ENCODE measurements around the gene RBMS3. TPM values are rescaled to one million over a fixed set of nuclear protein-coding genes. Genes with fewer than 3 reads are reported as not detected.

RBMS3 gene
- polyA plus RNA-seq, 1 experiment = 33.4 TPM

DNA sequence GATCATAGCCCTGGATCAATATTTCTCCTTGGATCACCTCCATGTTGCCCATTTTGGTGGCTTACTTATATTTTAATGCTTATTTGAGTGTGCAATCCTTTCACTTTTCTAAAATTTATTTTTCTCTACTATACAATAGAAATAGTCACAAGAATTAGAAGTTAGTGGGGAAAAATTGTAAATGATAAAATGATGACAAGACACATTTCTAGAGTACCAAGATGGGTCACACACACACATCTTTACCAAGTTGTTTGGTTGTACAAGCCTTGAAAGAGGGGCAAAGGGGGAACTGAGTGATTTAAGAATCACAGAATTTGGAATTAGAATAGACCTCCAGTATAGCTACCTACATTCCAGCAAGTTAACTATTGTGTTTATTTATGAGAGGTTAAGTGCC lies 545.8 kb downstream of the RBMS3 start:
- H3K9me3 ChIP-seq (ENCODE audit: control insufficient read depth, insufficient read depth, low read length) = no peaks in the 10 kb centered on the region
- H3K27me3 ChIP-seq (ENCODE audit: control insufficient read depth, insufficient read depth, low read length) = no peaks in the 10 kb centered on the region
- ChIA-PET POLR2A (no interaction called here), CTCF (no interaction called here)
- DNase-seq (ENCODE audit: low read depth, low spot score) = no peak
- H3K4me3 ChIP-seq (ENCODE audit: low read depth, low read length) = no peak overlapping the region
- H3K27ac ChIP-seq (ENCODE audit: low read depth, low read length) = no peak overlapping the region
- TF ChIP-seq, protein P1, sequence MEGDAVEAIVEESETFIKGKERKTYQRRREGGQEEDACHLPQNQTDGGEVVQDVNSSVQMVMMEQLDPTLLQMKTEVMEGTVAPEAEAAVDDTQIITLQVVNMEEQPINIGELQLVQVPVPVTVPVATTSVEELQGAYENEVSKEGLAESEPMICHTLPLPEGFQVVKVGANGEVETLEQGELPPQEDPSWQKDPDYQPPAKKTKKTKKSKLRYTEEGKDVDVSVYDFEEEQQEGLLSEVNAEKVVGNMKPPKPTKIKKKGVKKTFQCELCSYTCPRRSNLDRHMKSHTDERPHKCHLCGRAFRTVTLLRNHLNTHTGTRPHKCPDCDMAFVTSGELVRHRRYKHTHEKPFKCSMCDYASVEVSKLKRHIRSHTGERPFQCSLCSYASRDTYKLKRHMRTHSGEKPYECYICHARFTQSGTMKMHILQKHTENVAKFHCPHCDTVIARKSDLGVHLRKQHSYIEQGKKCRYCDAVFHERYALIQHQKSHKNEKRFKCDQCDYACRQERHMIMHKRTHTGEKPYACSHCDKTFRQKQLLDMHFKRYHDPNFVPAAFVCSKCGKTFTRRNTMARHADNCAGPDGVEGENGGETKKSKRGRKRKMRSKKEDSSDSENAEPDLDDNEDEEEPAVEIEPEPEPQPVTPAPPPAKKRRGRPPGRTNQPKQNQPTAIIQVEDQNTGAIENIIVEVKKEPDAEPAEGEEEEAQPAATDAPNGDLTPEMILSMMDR (IDR thresholded peaks at IDR 0.05; ENCODE audit: low read depth, low read length) = no peak

DNA sequence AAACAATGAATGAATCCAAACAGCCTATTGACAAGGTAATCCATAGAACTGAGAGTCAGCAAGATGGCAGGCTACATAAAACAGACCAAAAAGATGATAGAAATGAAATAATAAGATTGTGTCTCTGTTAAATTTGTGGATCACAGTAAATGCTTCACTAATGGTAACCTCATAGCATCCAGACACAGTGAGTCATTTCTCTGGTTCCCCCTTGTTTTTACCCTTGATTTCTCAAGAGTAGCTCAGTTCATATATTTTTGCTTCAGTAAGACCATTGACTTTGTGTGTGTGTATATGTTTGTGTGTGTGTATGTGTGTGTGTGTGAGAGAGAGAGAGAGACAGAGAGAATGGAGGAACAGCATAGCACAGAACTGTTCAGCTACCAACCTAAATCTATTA lies 546.9 kb downstream of the RBMS3 start:
- no peak for DNase-seq (ENCODE audit: low read depth, low spot score)
- H3K27me3 ChIP-seq (ENCODE audit: control insufficient read depth, insufficient read depth, low read length) = no peaks in the 10 kb centered on the region
- H3K9me3 ChIP-seq (ENCODE audit: control insufficient read depth, insufficient read depth, low read length) = no peaks in the 10 kb centered on the region
- no peak overlapping the region for H3K4me3 ChIP-seq (ENCODE audit: low read depth, low read length)
- ChIA-PET POLR2A (no interaction called here), CTCF (no interaction called here)
- H3K27ac ChIP-seq (ENCODE audit: low read depth, low read length) = no peak overlapping the region
- TF ChIP-seq, protein P1 (IDR thresholded peaks at IDR 0.05; ENCODE audit: low read depth, low read length) = no peak

DNA sequence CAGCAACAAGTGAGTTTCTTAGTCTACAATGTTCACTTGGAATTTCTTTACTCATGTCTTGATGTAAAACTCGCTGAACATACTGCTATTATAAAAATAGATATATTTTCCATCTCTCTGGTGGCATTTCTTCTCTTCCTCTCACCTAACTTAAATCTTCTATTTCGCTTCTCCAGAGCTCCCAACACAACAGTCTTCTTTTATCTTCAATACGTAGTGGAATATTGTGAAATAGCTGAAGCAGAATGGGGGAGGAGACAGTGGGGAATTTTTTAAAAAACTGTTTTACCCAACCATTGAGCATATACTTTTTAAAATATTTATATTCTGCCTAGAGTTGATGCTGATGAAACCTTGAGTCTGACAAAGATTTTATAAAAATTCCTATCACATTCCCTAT lies 548.5 kb downstream of the RBMS3 start:
- DNase-seq (ENCODE audit: low read depth, low spot score) = no peak
- TF ChIP-seq, protein P1 (IDR thresholded peaks at IDR 0.05; ENCODE audit: low read depth, low read length) = no peak
- Histone ChIP-seq H3K27me3 (ENCODE audit: control insufficient read depth, insufficient read depth, low read length) (no peaks in the 10 kb centered on the region), H3K4me3 (ENCODE audit: low read depth, low read length) (no peak overlapping the region), H3K27ac (ENCODE audit: low read depth, low read length) (no peak overlapping the region), H3K9me3 (ENCODE audit: control insufficient read depth, insufficient read depth, low read length) (no peaks in the 10 kb centered on the region)
- ChIA-PET CTCF (no interaction called here), POLR2A (no interaction called here)

DNA sequence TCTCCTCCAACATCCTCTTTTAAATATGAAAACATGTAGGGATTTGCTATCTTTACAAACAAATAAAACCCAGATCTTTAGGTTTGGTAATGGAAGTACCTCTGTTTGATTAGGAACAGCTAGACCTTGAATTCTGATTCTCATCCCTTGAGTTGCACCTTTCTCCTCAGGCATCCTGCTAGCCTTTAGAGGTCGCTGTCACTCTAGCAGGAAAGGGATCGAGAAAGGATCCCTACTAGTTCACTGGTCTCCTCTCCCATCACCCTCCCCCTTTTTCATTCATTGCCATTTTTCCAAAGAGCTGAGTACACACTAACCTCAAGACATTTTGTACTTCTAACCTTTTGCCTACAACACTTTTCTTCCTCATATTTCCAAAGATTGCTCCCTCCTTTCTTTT lies 569.8 kb downstream of the RBMS3 start:
- ChIA-PET CTCF (no interaction called here), POLR2A (no interaction called here)
- H3K4me3 ChIP-seq (ENCODE audit: low read depth, low read length) = no peak overlapping the region
- H3K27ac ChIP-seq (ENCODE audit: low read depth, low read length) = no peak overlapping the region
- DNase-seq (ENCODE audit: low read depth, low spot score) = no peak
- no peaks in the 10 kb centered on the region for H3K9me3 ChIP-seq (ENCODE audit: control insufficient read depth, insufficient read depth, low read length)
- H3K27me3 ChIP-seq (ENCODE audit: control insufficient read depth, insufficient read depth, low read length) = no peaks in the 10 kb centered on the region
- TF ChIP-seq, protein P1 (IDR thresholded peaks at IDR 0.05; ENCODE audit: low read depth, low read length) = no peak

DNA sequence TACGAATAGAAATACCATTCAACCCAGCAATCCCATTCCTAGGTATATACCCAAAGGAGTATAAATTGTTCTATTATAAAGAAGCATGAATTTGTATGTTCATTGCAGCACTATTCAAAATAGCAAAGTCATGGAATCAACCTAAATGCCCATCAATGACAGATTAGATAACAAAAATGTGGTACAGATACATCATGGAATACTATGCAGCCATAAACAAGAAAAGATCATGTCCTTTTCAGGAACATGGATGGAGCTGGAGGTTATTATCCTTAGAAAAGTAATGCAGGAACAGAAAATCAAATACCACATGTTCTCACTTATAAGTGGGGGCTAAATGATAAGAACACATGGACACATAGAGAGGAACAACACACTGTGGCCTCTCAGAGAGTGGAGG lies 571.9 kb downstream of the RBMS3 start:
- ChIA-PET CTCF (no interaction called here), POLR2A (no interaction called here)
- H3K27me3 ChIP-seq (ENCODE audit: control insufficient read depth, insufficient read depth, low read length) = no peaks in the 10 kb centered on the region
- H3K9me3 ChIP-seq (ENCODE audit: control insufficient read depth, insufficient read depth, low read length) = no peaks in the 10 kb centered on the region
- no peak for DNase-seq (ENCODE audit: low read depth, low spot score)
- no peak overlapping the region for H3K27ac ChIP-seq (ENCODE audit: low read depth, low read length)
- TF ChIP-seq, protein P1 (IDR thresholded peaks at IDR 0.05; ENCODE audit: low read depth, low read length) = no peak
- H3K4me3 ChIP-seq (ENCODE audit: low read depth, low read length) = no peak overlapping the region

Measured in AG04450 (cell line).